Adrenal gland (tissue), 12 donors: ENCODE measurements around the gene TMEM108. TPM values are rescaled to one million over a fixed set of nuclear protein-coding genes. Genes with fewer than 3 reads are reported as not detected.

Source experiments
- DNase-seq, 7 donors: peaks; one replicate each; pipeline ENCODE4 v3.0.0-alpha.2; 2019 to 2020
- H3K27ac ChIP-seq, 5 donors: fragments of 200-600 bp; sonication (generic) in 4 of 5; 1 replicate in 3 of 5; 2 replicates in 2 of 5; pipeline versions ENCODE4 v1.5.1 to v1.8.0; 2016 to 2020; ENCODE audit warnings: mild to moderate bottlenecking in 1 of 5
- H3K27me3 ChIP-seq: fragments of 200-600 bp; 2 replicates; pipeline ENCODE4 v1.8.0; 2021
- H3K36me3 ChIP-seq, 2 donors: fragments of 200-600 bp; replicated peaks in 1 of 2; 1 replicate in 1 of 2; 2 replicates in 1 of 2; pipeline versions ENCODE4 v1.5.1 to v1.8.0; 2018 to 2022
- H3K4me1 ChIP-seq, 2 donors: fragments of 200-600 bp; replicated peaks in 1 of 2; 1 replicate in 1 of 2; 2 replicates in 1 of 2; pipeline versions ENCODE4 v1.5.1 to v1.8.0; 2018 to 2021
- H3K4me3 ChIP-seq, 4 donors: fragments of 200-600 bp; sonication (generic) in 3 of 4; one replicate each; pipeline ENCODE4 v1.5.1; 2016 to 2018
- H3K9me3 ChIP-seq, 3 donors: fragments of 200-600 bp; sonication (generic) in 1 of 3; replicated peaks in 1 of 3; 1 replicate in 2 of 3; 2 replicates in 1 of 3; pipeline versions ENCODE4 v1.5.1 to v1.8.0; 2016 to 2021
- POLR2A ChIP-seq, 2 donors: fragments of 450-650 bp; IDR thresholded peaks; one replicate each; pipeline ENCODE4 v1.6.1; 2017; ENCODE audit warnings: antibody characterized with exemption in 2 of 2, mild to moderate bottlenecking in 2 of 2, moderate library complexity in 1 of 2
- WGBS, 4 donors: extraction: QIAGEN DNeasy Blood & Tissue Kit in 2 of 4; methylation state at CpG; one replicate each; pipeline versions ENCODE4 v1.1.5 to v1.1.7; 2013 to 2017; 5-methylcytosine and 5-hydroxymethylcytosine counted together
- intact Hi-C, 2 donors: fragments of 100-400 bp; cut with DNase I; formaldehyde crosslinking; loops; one replicate each; pipeline versions ENCODE4 v1.14.1 to v1.15.0; 2022 to 2023
- polyA plus RNA-seq, 3 donors: library from polyadenylated mRNA; stranded (reverse); fragments of 200-250 nt in 2 of 3; fragments of 350-450 nt in 1 of 3; fragmentation: Illumina TruSeq in 1 of 3; extraction: RNeasy Lipid Tissue Mini Kit (QIAGEN cat#74804) in 1 of 3; gene quantifications; one replicate each; pipeline ENCODE4 v1.2.3, GENCODE V29; 2013 to 2014
- total RNA-seq, 9 donors: library from RNA; depleted of rRNA in 4 of 9; stranded (reverse); fragments of >200 nt in 4 of 9; fragments of 120-200 nt in 1 of 9; fragmentation: NEBNext Ultra II Directional in 1 of 9; extraction: Animal tissue kit (Norgen Biotek cat#: 25700) in 1 of 9; gene quantifications; one replicate each; pipeline versions ENCODE4 v1.1.0 to v1.2.4, GENCODE V29; 2013 to 2023
- TF ChIP-seq, protein P1 (sequence below), 6 experiments: fragments of 450-650 bp in 4 of 6; fragments of 200-600 bp in 2 of 6; sonication (generic) in 1 of 6; IDR thresholded peaks; 1 replicate in 5 of 6; 2 replicates in 1 of 6; pipeline versions ENCODE4 v1.5.1 to v1.8.0; 2016 to 2021; ENCODE audit warnings: antibody characterized with exemption in 6 of 6, mild to moderate bottlenecking in 2 of 6, moderate library complexity in 1 of 6
- donor health status: healthy with polysubstance abuse.
- donor health status: Bipolar disorder and iron deficiency.
- donor health status: DM: yes; HTN: yes; CAD: no.
- donor health status: DM: no; HTN: no; CAD: no.
- donor health status: DM: no; HTN: no; CAD: no.
- donor health status: DM: yes; HTN: yes; CAD: no.

TMEM108 gene
- total and polyA plus RNA-seq, 12 donors, result 0.67 to 38.0 (median 14.8) TPM

DNA sequence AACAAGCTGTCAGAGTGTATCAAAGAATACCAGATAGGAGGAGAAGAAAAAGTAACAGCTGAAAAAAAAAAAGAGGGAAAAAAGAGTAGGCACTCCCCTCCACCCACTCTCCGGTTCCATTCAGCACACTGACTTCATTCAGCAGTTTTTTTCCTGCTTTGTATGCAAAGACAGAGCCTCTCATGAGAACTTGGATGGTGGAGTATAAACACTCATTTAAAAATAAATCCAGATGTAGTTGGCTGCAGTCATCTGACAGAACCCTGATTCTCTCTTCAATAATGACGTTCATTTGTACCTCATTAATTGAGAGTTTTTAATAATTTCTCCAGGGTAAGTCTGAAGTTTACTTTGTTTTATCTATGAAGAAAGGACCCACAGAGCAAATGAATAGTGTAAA is 81.0 kb downstream of the TMEM108 start:
- 74 to 83% (median 80%) methylated on average over 2 of the region's 2 CpGs for WGBS, 4 donors

DNA sequence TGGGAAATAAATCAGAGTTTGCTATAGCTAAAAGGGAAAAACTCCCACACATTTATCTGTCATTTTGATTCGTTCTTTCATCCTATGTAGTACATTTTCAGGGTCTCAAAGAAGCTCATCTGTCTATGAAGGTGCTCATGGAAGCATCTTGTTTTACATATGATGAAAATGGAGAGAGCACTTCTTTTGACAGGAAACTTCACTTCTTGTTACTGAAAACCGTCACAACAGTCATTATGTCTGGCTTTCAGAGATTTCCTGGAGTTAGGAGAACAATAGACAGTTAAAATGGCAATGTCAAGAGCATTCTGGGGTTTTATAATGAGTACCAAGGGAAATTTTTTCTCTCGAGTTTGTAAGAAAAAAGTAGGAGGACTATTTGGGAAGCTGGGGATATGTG is 83.3 kb downstream of the TMEM108 start:
- Histone ChIP-seq H3K27ac (no peak overlapping the region), H3K27me3 (no peaks in the 10 kb centered on the region), H3K9me3 (no peaks in the 10 kb centered on the region), H3K4me1 (peaks cover 10 to 14% of the 10 kb centered on the region in 2 donors), H3K4me3 (no peak overlapping the region), H3K36me3 (no peaks in the 10 kb centered on the region)
- 60 to 83% (median 68%) methylated on average over 3 of the region's 3 CpGs for WGBS, 4 donors
- TF ChIP-seq POLR2A (IDR thresholded peaks at IDR 0.05), result no peak
- intact Hi-C loops, result no loop called here
- no peak for DNase-seq

More for the DNA sequence above, 81.0 kb downstream of the TMEM108 start:
- H3K4me1 ChIP-seq, result peaks cover 3 to 24% of the 10 kb centered on the region in 2 donors
- no peak overlapping the region for H3K27ac ChIP-seq
- H3K36me3 ChIP-seq, result no peaks in the 10 kb centered on the region
- DNase-seq, result no peak
- no peak for TF ChIP-seq POLR2A (IDR thresholded peaks at IDR 0.05)
- TF ChIP-seq, protein P1, sequence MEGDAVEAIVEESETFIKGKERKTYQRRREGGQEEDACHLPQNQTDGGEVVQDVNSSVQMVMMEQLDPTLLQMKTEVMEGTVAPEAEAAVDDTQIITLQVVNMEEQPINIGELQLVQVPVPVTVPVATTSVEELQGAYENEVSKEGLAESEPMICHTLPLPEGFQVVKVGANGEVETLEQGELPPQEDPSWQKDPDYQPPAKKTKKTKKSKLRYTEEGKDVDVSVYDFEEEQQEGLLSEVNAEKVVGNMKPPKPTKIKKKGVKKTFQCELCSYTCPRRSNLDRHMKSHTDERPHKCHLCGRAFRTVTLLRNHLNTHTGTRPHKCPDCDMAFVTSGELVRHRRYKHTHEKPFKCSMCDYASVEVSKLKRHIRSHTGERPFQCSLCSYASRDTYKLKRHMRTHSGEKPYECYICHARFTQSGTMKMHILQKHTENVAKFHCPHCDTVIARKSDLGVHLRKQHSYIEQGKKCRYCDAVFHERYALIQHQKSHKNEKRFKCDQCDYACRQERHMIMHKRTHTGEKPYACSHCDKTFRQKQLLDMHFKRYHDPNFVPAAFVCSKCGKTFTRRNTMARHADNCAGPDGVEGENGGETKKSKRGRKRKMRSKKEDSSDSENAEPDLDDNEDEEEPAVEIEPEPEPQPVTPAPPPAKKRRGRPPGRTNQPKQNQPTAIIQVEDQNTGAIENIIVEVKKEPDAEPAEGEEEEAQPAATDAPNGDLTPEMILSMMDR (IDR thresholded peaks at IDR 0.05), result no peak
- H3K27me3 ChIP-seq, result no peaks in the 10 kb centered on the region
- intact Hi-C loops, result no loop called here
- H3K9me3 ChIP-seq, result no peaks in the 10 kb centered on the region
- no peak overlapping the region for H3K4me3 ChIP-seq

DNA sequence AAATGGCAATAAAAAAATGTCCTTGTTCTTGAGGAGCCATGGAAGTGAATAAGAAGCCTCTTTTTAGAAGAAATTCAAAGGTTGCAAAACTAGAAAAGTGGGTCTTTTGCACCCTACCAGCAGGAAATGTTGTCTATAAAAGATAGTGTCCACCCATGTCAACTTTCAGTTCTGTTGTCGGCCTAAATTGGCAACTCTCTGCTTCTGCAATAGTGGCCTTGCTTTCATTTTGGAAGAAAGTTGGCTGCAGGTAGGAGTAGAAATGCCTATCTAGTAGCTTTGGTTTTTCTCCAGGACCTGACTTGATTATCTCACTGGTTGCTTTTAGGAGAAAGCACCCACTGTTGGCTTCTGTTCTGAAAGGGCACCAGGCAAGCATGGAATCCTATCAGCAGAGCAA is 85.4 kb downstream of the TMEM108 start:
- Histone ChIP-seq H3K4me3 (no peak overlapping the region), H3K27me3 (no peaks in the 10 kb centered on the region), H3K27ac (peak overlapping the region in 2 of 5 donors; percentile 1 to 43), H3K9me3 (no peaks in the 10 kb centered on the region), H3K36me3 (no peaks in the 10 kb centered on the region), H3K4me1 (peaks cover 10 to 14% of the 10 kb centered on the region in 2 donors)
- WGBS, 4 donors, result 50 to 67% (median 58%) methylated on average over 1 of the region's 1 CpG
- TF ChIP-seq, protein P1 (IDR thresholded peaks at IDR 0.05), result no peak
- TF ChIP-seq POLR2A (IDR thresholded peaks at IDR 0.05), result no peak
- intact Hi-C loops, result no loop called here
- DNase-seq, result no peak

DNA sequence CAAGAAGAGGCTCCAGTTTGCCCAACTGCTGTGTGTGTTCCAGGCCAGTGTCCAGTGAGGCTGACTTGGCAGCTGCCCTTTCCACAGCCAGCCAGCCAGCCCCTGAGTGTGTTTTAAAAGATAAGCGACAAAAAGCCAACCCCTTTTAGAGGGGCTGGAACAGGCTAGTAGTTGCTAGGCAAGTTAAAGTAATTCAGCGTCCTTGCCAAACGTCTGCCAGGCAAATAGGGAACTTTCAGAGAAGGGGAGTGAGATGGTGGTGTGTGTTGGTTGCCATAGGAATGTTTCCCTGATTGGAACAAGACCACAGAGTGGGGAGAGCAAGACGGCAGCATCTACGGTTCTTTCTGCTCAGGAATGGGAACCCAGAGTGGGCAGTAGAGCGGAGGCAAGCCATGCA is 86.3 kb downstream of the TMEM108 start:
- Histone ChIP-seq H3K4me3 (no peak overlapping the region), H3K4me1 (peaks cover 10 to 14% of the 10 kb centered on the region in 2 donors), H3K27me3 (no peaks in the 10 kb centered on the region), H3K27ac (peak overlapping the region in 3 of 5 donors; percentile 13 to 43 (median 41)), H3K36me3 (no peaks in the 10 kb centered on the region), H3K9me3 (no peaks in the 10 kb centered on the region)
- DNase-seq, result peak in 6 of 7 donors; percentile 51 to 76 (median 67)
- 39 to 43% (median 42%) methylated on average over 6 of the region's 6 CpGs for WGBS, 4 donors
- TF ChIP-seq, protein P1 (IDR thresholded peaks at IDR 0.05), result no peak
- TF ChIP-seq POLR2A (IDR thresholded peaks at IDR 0.05), result no peak
- intact Hi-C loops, result no loop called here

DNA sequence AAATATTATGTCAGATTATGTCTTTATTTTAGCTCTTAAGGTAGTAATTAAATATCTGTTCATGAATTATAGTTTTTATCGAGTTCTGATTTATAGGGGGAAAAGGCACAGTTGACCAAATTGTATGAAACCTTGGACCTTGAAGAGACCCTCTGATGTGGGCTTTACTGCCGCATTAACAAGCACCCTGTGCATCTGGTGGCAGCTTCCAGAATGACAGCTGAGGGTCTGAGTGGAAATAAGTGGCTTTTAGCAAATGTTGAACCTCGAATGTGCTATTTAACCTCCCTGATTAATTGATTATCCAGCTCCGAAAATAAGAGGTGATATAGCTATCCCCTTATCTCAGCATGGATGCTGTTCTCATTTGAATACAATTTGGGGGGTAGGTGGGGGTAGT is 87.0 kb downstream of the TMEM108 start:
- WGBS, 4 donors, result 64 to 84% (median 76%) methylated on average over 4 of the region's 4 CpGs
- no peak for DNase-seq
- TF ChIP-seq POLR2A (IDR thresholded peaks at IDR 0.05), result no peak
- TF ChIP-seq, protein P1 (IDR thresholded peaks at IDR 0.05), result peak in 1 of 6 experiments; percentile 4
- Histone ChIP-seq H3K36me3 (no peaks in the 10 kb centered on the region), H3K4me3 (no peak overlapping the region), H3K27me3 (no peaks in the 10 kb centered on the region), H3K9me3 (no peaks in the 10 kb centered on the region), H3K4me1 (peaks cover 10 to 14% of the 10 kb centered on the region in 2 donors), H3K27ac (no peak overlapping the region)
- intact Hi-C loops, result no loop called here
